Sigmoid colon (tissue), 7 donors: ENCODE measurements around the gene ARHGAP28. TPM values are rescaled to one million over a fixed set of nuclear protein-coding genes. Genes with fewer than 3 reads are reported as not detected.

ENCODE experiments used
- DNase-seq: peaks from one replicate; pipeline ENCODE4 v3.0.0-alpha.2; 2019
- H3K27ac ChIP-seq, 4 donors: fragments of 200-600 bp; sonication (generic); one replicate each; pipeline ENCODE4 v1.5.1; 2016 to 2019; ENCODE audit warnings: mild to moderate bottlenecking in 1 of 4
- H3K27me3 ChIP-seq, 3 donors: fragments of 200-600 bp; sonication (generic); one replicate each; pipeline ENCODE4 v1.5.1; 2019; ENCODE audit warnings: mild to moderate bottlenecking in 1 of 3
- H3K36me3 ChIP-seq, 4 donors: fragments of 200-600 bp; sonication (generic); one replicate each; pipeline ENCODE4 v1.5.1; 2016 to 2019
- H3K4me1 ChIP-seq, 4 donors: fragments of 200-600 bp; sonication (generic); one replicate each; pipeline ENCODE4 v1.5.1; 2017 to 2019
- H3K4me3 ChIP-seq, 4 donors: fragments of 200-600 bp; sonication (generic); one replicate each; pipeline ENCODE4 v1.5.1; 2017 to 2019; ENCODE audit warnings: mild to moderate bottlenecking in 2 of 4, moderate library complexity in 1 of 4
- H3K9me3 ChIP-seq, 4 donors: fragments of 200-600 bp in 3 of 4; sonication (generic) in 3 of 4; one replicate each; pipeline versions ENCODE4 v1.5.1 to v1.6.1; 2013 to 2019
- EP300 ChIP-seq, 4 donors: sonication (generic); formaldehyde crosslinking; IDR thresholded peaks; one replicate each; pipeline ENCODE4 v1.6.1; 2017; ENCODE audit warnings: antibody characterized with exemption in 4 of 4
- POLR2A ChIP-seq, 2 donors: fragments of 450-650 bp; IDR thresholded peaks; one replicate each; pipeline ENCODE4 v1.6.1; 2016; ENCODE audit warnings: antibody characterized with exemption in 2 of 2, mild to moderate bottlenecking in 2 of 2, moderate library complexity in 2 of 2
- POLR2AphosphoS5 ChIP-seq, 4 donors: sonication (generic); formaldehyde crosslinking; IDR thresholded peaks; one replicate each; pipeline ENCODE4 v1.6.1; 2017; ENCODE audit warnings: antibody characterized with exemption in 4 of 4
- WGBS, 2 donors: extraction: QIAGEN DNeasy Blood & Tissue Kit; methylation state at CpG; one replicate each; pipeline ENCODE4 v1.1.7; 2013; 5-methylcytosine and 5-hydroxymethylcytosine counted together
- intact Hi-C: fragments of 100-400 bp; cut with DNase I; formaldehyde crosslinking; loops from one replicate; pipeline ENCODE4 v1.15.1; 2023
- polyA plus RNA-seq, 3 donors: library from polyadenylated mRNA; stranded (reverse); fragments of 200-250 nt; gene quantifications; one replicate each; pipeline ENCODE4 v1.2.3, GENCODE V29; 2013
- total RNA-seq, 4 donors: library from RNA; depleted of rRNA; stranded (reverse); fragments of >200 nt; gene quantifications; one replicate each; pipeline ENCODE4 v1.1.0, GENCODE V29; 2016
- TF ChIP-seq, protein P1 (sequence below), 4 experiments: fragments of 450-650 bp in 3 of 4; fragments of 200-600 bp in 1 of 4; IDR thresholded peaks; one replicate each; pipeline ENCODE4 v1.5.1; 2016 to 2019; ENCODE audit warnings: antibody characterized with exemption in 4 of 4, mild to moderate bottlenecking in 3 of 4, moderate library complexity in 2 of 4
- donor health status: healthy with polysubstance abuse.
- donor health status: Bipolar disorder and iron deficiency.
- donor health status: healthy.

ARHGAP28 gene
- total and polyA plus RNA-seq, 7 donors, result 0.23 to 13.2 (median 4.3) TPM

DNA sequence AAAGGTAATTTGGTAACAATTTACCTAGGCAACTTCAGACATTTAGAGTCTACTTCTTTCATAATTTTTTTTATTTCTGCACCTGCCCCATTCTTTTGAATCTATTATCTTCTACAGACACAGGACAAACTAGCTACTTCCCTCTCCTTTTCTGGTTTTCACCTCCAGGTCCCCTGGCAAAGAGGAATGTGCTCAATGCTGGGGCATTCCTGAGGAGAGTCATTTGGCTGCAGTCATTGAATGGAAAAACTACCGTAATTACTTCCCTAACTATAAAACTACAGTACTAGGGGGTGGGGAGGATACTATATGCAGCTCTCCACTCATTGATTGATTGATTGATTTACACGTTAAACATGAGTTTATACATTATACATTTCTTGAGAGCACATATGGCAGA lies 11.2 kb upstream of the ARHGAP28 start:
- H3K27ac ChIP-seq, result no peak overlapping the region
- 22 to 63% methylated on average over 2 of the region's 2 CpGs for WGBS, 2 donors
- no peak for DNase-seq
- H3K4me3 ChIP-seq, result no peak overlapping the region
- no peaks in the 10 kb centered on the region for H3K36me3 ChIP-seq
- H3K27me3 ChIP-seq, result no peaks in the 10 kb centered on the region
- TF ChIP-seq POLR2A (IDR thresholded peaks at IDR 0.05), result no peak
- TF ChIP-seq POLR2AphosphoS5 (IDR thresholded peaks at IDR 0.05), result no peak
- TF ChIP-seq, protein P1, sequence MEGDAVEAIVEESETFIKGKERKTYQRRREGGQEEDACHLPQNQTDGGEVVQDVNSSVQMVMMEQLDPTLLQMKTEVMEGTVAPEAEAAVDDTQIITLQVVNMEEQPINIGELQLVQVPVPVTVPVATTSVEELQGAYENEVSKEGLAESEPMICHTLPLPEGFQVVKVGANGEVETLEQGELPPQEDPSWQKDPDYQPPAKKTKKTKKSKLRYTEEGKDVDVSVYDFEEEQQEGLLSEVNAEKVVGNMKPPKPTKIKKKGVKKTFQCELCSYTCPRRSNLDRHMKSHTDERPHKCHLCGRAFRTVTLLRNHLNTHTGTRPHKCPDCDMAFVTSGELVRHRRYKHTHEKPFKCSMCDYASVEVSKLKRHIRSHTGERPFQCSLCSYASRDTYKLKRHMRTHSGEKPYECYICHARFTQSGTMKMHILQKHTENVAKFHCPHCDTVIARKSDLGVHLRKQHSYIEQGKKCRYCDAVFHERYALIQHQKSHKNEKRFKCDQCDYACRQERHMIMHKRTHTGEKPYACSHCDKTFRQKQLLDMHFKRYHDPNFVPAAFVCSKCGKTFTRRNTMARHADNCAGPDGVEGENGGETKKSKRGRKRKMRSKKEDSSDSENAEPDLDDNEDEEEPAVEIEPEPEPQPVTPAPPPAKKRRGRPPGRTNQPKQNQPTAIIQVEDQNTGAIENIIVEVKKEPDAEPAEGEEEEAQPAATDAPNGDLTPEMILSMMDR (IDR thresholded peaks at IDR 0.05), result no peak
- TF ChIP-seq EP300 (IDR thresholded peaks at IDR 0.05), result no peak
- intact Hi-C loops, result no loop called here
- H3K9me3 ChIP-seq, result no peaks in the 10 kb centered on the region
- H3K4me1 ChIP-seq, result peaks cover 0 to 13% (median 5%) of the 10 kb centered on the region in 4 donors

DNA sequence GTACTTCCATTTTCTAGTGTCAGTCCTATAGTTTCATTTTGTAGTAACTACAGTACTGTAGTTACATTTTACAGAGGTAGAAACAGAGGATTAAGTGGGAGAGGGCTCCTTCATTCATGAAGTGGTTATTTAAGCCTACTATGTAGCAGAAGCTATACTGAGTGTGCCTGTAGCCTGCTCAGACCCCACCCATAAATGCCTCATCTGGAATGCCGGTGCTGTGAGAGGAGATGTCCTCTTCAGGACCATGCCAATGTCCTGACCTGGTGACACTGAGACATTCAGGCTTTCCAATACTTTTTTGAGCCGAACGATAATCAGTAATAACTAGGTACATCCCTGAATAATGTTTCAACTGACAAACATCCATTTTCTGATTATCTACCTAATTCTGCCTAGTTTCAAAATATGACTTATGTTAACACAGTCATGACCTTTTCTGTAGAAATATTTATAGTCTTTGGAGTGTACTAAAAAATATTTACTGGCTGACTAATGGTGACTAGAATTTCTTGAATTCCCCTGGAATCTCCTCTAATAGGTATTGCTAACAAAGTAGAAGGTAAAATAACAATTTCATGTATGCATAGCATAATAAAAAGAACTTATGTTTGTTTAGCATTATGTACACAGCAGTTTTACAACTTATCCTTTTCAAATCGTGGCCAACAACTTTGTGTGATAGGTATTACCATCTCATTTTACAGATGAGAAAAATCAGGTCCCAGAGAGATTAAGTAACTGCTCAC lies 10.2 kb upstream of the ARHGAP28 start:
- TF ChIP-seq POLR2AphosphoS5 (IDR thresholded peaks at IDR 0.05), result no peak
- no peak for TF ChIP-seq POLR2A (IDR thresholded peaks at IDR 0.05)
- TF ChIP-seq EP300 (IDR thresholded peaks at IDR 0.05), result no peak
- TF ChIP-seq, protein P1 (IDR thresholded peaks at IDR 0.05), result no peak
- 53 to 73% methylated on average over 4 of the region's 4 CpGs for WGBS, 2 donors
- H3K4me3 ChIP-seq, result no peak overlapping the region
- H3K4me1 ChIP-seq, result peaks cover 0 to 5% (median 0%) of the 10 kb centered on the region in 4 donors
- no peak for DNase-seq
- H3K36me3 ChIP-seq, result no peaks in the 10 kb centered on the region
- H3K27ac ChIP-seq, result no peak overlapping the region
- intact Hi-C loops, result no loop called here
- H3K9me3 ChIP-seq, result no peaks in the 10 kb centered on the region
- H3K27me3 ChIP-seq, result no peaks in the 10 kb centered on the region

DNA sequence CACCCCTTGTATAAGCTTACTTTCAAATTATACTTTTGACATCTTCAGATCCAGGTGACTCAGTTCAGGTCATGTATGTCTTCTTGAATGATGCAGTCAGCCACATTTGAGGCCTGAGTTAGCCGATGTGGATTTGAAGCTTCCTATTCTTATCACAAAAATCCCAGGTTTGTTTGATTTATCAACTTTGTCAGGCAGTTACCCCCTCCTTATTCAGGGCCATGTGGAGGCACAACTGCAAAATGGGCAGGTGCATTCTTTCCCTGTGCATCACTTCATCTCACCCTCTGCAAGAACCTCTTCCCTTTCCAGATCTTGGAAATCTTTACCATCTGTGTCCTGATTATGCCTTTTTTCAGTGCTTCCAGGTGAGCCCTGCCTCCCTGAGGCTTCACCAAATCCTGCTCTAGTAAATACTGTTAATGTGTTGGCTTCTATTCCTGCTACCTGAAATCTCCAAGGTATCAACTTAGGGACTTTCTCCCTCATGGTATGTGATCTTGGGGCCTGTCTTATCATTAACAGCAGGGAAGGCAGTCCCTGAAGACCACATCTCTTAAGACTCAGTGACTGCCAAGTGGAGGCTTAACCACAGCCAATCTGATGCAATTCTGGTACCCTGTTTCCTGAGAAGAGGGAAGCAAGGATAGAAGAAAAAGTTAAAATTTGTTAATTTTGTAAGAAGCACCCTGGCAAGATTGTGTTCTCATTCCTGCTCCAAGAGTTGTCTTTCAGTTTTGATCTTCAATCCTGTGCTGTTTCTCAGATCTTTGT lies 9.4 kb upstream of the ARHGAP28 start:
- Histone ChIP-seq H3K4me1 (peaks cover 0 to 5% (median 0%) of the 10 kb centered on the region in 4 donors), H3K4me3 (no peak overlapping the region), H3K9me3 (no peaks in the 10 kb centered on the region), H3K27ac (no peak overlapping the region), H3K27me3 (no peaks in the 10 kb centered on the region), H3K36me3 (no peaks in the 10 kb centered on the region)
- intact Hi-C loops, result no loop called here
- TF ChIP-seq, protein P1 (IDR thresholded peaks at IDR 0.05), result no peak
- TF ChIP-seq POLR2A (IDR thresholded peaks at IDR 0.05) (no peak), POLR2AphosphoS5 (IDR thresholded peaks at IDR 0.05) (no peak), EP300 (IDR thresholded peaks at IDR 0.05) (no peak)
- 12 to 78% methylated on average over 1 of the region's 1 CpG for WGBS, 2 donors
- no peak for DNase-seq

DNA sequence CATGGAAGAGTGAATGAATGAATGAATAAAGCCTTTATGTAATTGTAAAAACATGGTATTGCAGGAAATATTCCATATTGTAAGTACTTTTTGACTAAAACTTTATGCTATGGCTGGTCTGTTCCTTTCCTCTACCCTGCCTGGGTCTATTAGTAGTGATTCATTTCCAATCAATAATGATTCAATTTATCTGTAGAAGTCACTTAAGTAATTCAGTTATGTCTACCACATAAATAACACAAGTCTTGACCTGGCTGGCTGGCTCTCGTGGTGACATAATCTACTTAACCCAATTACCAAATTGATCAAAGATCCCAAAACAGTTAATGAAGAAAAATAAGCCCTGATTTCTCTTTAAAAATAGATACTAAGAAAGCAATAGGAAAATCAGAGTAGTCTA lies 7.8 kb upstream of the ARHGAP28 start:
- no peak overlapping the region for H3K27ac ChIP-seq
- H3K36me3 ChIP-seq, result no peaks in the 10 kb centered on the region
- no peaks in the 10 kb centered on the region for H3K9me3 ChIP-seq
- TF ChIP-seq POLR2AphosphoS5 (IDR thresholded peaks at IDR 0.05), result no peak
- no peak for TF ChIP-seq EP300 (IDR thresholded peaks at IDR 0.05)
- TF ChIP-seq POLR2A (IDR thresholded peaks at IDR 0.05), result no peak
- TF ChIP-seq, protein P1 (IDR thresholded peaks at IDR 0.05), result no peak
- no peak for DNase-seq
- no peaks in the 10 kb centered on the region for H3K27me3 ChIP-seq
- H3K4me3 ChIP-seq, result no peak overlapping the region
- WGBS, 2 donors, result 80 to 83% methylated on average over 1 of the region's 1 CpG
- H3K4me1 ChIP-seq, result peaks cover 0 to 5% (median 0%) of the 10 kb centered on the region in 4 donors
- intact Hi-C loops, result no loop called here
